T1000 (cell line): ENCODE data around the gene KIR3DL3.
"Not testable (repeated sequence)": the region's sequence is repeated elsewhere in the genome, so short reads cannot be mapped to it uniquely, and the experiment has no call there.

Experiments
- DNase-seq: peaks from one replicate; lab custom pipeline; 2025; ENCODE audit warnings: mixed read lengths; lab: John Stamatoyannopoulos, UW

Gene KIR3DL3

GRCh38 chr19:54731191-54731590 lies 6.9 kb downstream of the KIR3DL3 start:
- DNase-seq, result no peak

- not testable (repeated sequence) for DNase-seq
These were observed 14.1 kb downstream of the KIR3DL3 start, which contains the start of gene KIR2DL3 for GRCh38 chr19:54738306-54738705. TSS of gene KIR2DL3 (plus strand) at chr19:54738513. CDS start at chr19:54738546, 33 bp downstream.

- no peak for DNase-seq
These were observed 14.5 kb downstream of the KIR3DL3 start for GRCh38 chr19:54738715-54739114.

- DNase-seq, result no peak
These were observed 15.6 kb downstream of the KIR3DL3 start for GRCh38 chr19:54739587-54740497.

GRCh38 chr19:54741950-54742349 lies 17.7 kb downstream of the KIR3DL3 start:
- not testable (repeated sequence) for DNase-seq

- DNase-seq, result not testable (repeated sequence)
These were observed 19.8 kb downstream of the KIR3DL3 start for GRCh38 chr19:54744080-54744479.

GRCh38 chr19:54747614-54748322 lies 23.5 kb downstream of the KIR3DL3 start:
- DNase-seq, result not testable (repeated sequence)

- DNase-seq, result not testable (repeated sequence)
These were observed 26.0 kb downstream of the KIR3DL3 start for GRCh38 chr19:54750276-54750675.

GRCh38 chr19:54756204-54757110 lies 32.2 kb downstream of the KIR3DL3 start:
- not testable (repeated sequence) for DNase-seq

- not testable (repeated sequence) for DNase-seq
These were observed 34.3 kb downstream of the KIR3DL3 start for GRCh38 chr19:54758577-54758976.

GRCh38 chr19:54764219-54764618 lies 40.0 kb downstream of the KIR3DL3 start:
- DNase-seq, result not testable (repeated sequence)

GRCh38 chr19:54766464-54766863 lies 42.2 kb downstream of the KIR3DL3 start:
- DNase-seq, result not testable (repeated sequence)

GRCh38 chr19:54769646-54770045 lies 45.4 kb downstream of the KIR3DL3 start, which contains the start of gene KIR2DL1:
TSS of gene KIR2DL1 (plus strand) at chr19:54769793. CDS start at chr19:54769851, 58 bp downstream.
- DNase-seq, result not testable (repeated sequence)

- not testable (repeated sequence) for DNase-seq
These were observed 46.3 kb downstream of the KIR3DL3 start for GRCh38 chr19:54770511-54770910.

- DNase-seq, result not testable (repeated sequence)
These were observed 47.0 kb downstream of the KIR3DL3 start for GRCh38 chr19:54771018-54771960.

GRCh38 chr19:54772666-54773065 lies 48.4 kb downstream of the KIR3DL3 start:
- not testable (repeated sequence) for DNase-seq

GRCh38 chr19:54775095-54775815 lies 51.0 kb downstream of the KIR3DL3 start:
- DNase-seq, result not testable (repeated sequence)

GRCh38 chr19:54775830-54776229 lies 51.6 kb downstream of the KIR3DL3 start:
- not testable (repeated sequence) for DNase-seq

GRCh38 chr19:54777851-54778250 lies 53.6 kb downstream of the KIR3DL3 start:
- not testable (repeated sequence) for DNase-seq

GRCh38 chr19:54778896-54779295 lies 54.7 kb downstream of the KIR3DL3 start:
- DNase-seq, result not testable (repeated sequence)
